Activated T-helper 17 cell treated with anti-CD3 and anti-CD28 coated beads, Interleukin-2, amount 50 U/mL, for 72 hours (primary cell): ENCODE data around the gene KLK15. TPM values are rescaled to one million over a fixed set of nuclear protein-coding genes. Genes with fewer than 3 reads are reported as not detected.
"Not testable (repeated sequence)": the region's sequence is repeated elsewhere in the genome, so short reads cannot be mapped to it uniquely, and the experiment has no call there.

Experiments used
- ATAC-seq: fragments of 150-1000 bp; cut with Tn5 transposase; replicated peaks from 2 replicates; pipeline ENCODE4 v1.10.0; 2021; ENCODE audit warnings: mild to moderate bottlenecking, moderate library complexity
- H3K27ac Mint-ChIP-seq: one replicate; pipeline ENCODE4 v1.8.0; 2022; ENCODE audit warnings: mixed read lengths
- H3K27me3 Mint-ChIP-seq: one replicate; pipeline ENCODE4 v1.8.0; 2022; ENCODE audit warnings: mixed read lengths
- H3K36me3 Mint-ChIP-seq: one replicate; pipeline ENCODE4 v1.8.0; 2022; ENCODE audit warnings: low read depth, mild to moderate bottlenecking, mixed read lengths
- H3K4me1 Mint-ChIP-seq: one replicate; pipeline ENCODE4 v1.8.0; 2022; ENCODE audit warnings: mixed read lengths
- H3K4me3 Mint-ChIP-seq: one replicate; pipeline ENCODE4 v1.8.0; 2022; ENCODE audit warnings: mild to moderate bottlenecking, mixed read lengths
- H3K9me3 Mint-ChIP-seq: one replicate; pipeline ENCODE4 v1.8.0; 2022; ENCODE audit warnings: mixed read lengths
- total RNA-seq, 2 donors: library from RNA; stranded (reverse); gene quantifications; one replicate each; pipeline ENCODE4 v1.2.3, GENCODE V29; 2022

Gene KLK15
- total RNA-seq, 2 donors from 2014 or later: not detected

- H3K9me3 Mint-ChIP-seq: no peaks in the 10 kb centered on the region
- H3K27me3 Mint-ChIP-seq: peaks cover 52% of the 10 kb centered on the region
- peaks cover 30% of the 10 kb centered on the region for H3K4me1 Mint-ChIP-seq
- peak overlapping the region; percentile 61 for H3K4me3 Mint-ChIP-seq
- H3K36me3 Mint-ChIP-seq: no peaks in the 10 kb centered on the region
- H3K27ac Mint-ChIP-seq: peak overlapping the region; percentile 62
- no peak for ATAC-seq
Observed at GRCh38 chr19:50820549-50821247, 12.7 kb downstream of the KLK15 start.

GRCh38 chr19:50820086-50820485 lies 13.3 kb downstream of the KLK15 start:
- Mint-ChIP-seq H3K27me3 (peaks cover 57% of the 10 kb centered on the region), H3K9me3 (no peaks in the 10 kb centered on the region), H3K4me1 (peaks cover 30% of the 10 kb centered on the region), H3K4me3 (peak overlapping the region; percentile 61), H3K27ac (peak overlapping the region; percentile 62), H3K36me3 (no peaks in the 10 kb centered on the region)
- no peak for ATAC-seq

- no peaks in the 10 kb centered on the region for H3K9me3 Mint-ChIP-seq
- H3K4me1 Mint-ChIP-seq: peaks cover 30% of the 10 kb centered on the region
- no peaks in the 10 kb centered on the region for H3K36me3 Mint-ChIP-seq
- H3K27me3 Mint-ChIP-seq: peaks cover 61% of the 10 kb centered on the region
- ATAC-seq: no peak
- H3K4me3 Mint-ChIP-seq: peak overlapping the region; percentile 61
- no peak overlapping the region for H3K27ac Mint-ChIP-seq
Observed at GRCh38 chr19:50819636-50820035, 13.7 kb downstream of the KLK15 start.

- Mint-ChIP-seq H3K27me3 (peaks cover 65% of the 10 kb centered on the region), H3K27ac (no peak overlapping the region), H3K36me3 (no peaks in the 10 kb centered on the region), H3K4me3 (peak overlapping the region; percentile 78), H3K4me1 (peaks cover 30% of the 10 kb centered on the region), H3K9me3 (no peaks in the 10 kb centered on the region)
- no peak for ATAC-seq
Observed at GRCh38 chr19:50818859-50819472, 14.4 kb downstream of the KLK15 start.

GRCh38 chr19:50817941-50818858 lies 15.2 kb downstream of the KLK15 start:
- peak; percentile 44 for ATAC-seq
- H3K27me3 Mint-ChIP-seq: peaks cover 64% of the 10 kb centered on the region

GRCh38 chr19:50815439-50815838 lies 17.9 kb downstream of the KLK15 start:
- Mint-ChIP-seq H3K36me3 (no peaks in the 10 kb centered on the region), H3K9me3 (no peaks in the 10 kb centered on the region), H3K4me3 (no peak overlapping the region), H3K27ac (no peak overlapping the region), H3K27me3 (peaks cover 45% of the 10 kb centered on the region), H3K4me1 (peaks cover 29% of the 10 kb centered on the region)
- no peak for ATAC-seq

More at GRCh38 chr19:50817941-50818858, 15.2 kb downstream of the KLK15 start:
- H3K9me3 Mint-ChIP-seq: no peaks in the 10 kb centered on the region
- H3K36me3 Mint-ChIP-seq: no peaks in the 10 kb centered on the region
- H3K4me3 Mint-ChIP-seq: peak overlapping the region; percentile 78
- H3K4me1 Mint-ChIP-seq: peaks cover 30% of the 10 kb centered on the region
- H3K27ac Mint-ChIP-seq: peak overlapping the region; percentile 79

- no peak overlapping the region for H3K27ac Mint-ChIP-seq
- H3K9me3 Mint-ChIP-seq: no peaks in the 10 kb centered on the region
- H3K27me3 Mint-ChIP-seq: peaks cover 41% of the 10 kb centered on the region
- peaks cover 26% of the 10 kb centered on the region for H3K4me1 Mint-ChIP-seq
- H3K4me3 Mint-ChIP-seq: no peak overlapping the region
- H3K36me3 Mint-ChIP-seq: no peaks in the 10 kb centered on the region
- no peak for ATAC-seq
Observed at GRCh38 chr19:50814883-50815282, 18.5 kb downstream of the KLK15 start.

- no peak overlapping the region for H3K27ac Mint-ChIP-seq
- H3K9me3 Mint-ChIP-seq: no peaks in the 10 kb centered on the region
- no peaks in the 10 kb centered on the region for H3K36me3 Mint-ChIP-seq
- no peak for ATAC-seq
- peaks cover 27% of the 10 kb centered on the region for H3K27me3 Mint-ChIP-seq
- peaks cover 18% of the 10 kb centered on the region for H3K4me1 Mint-ChIP-seq
- no peak overlapping the region for H3K4me3 Mint-ChIP-seq
Observed at GRCh38 chr19:50812474-50812873, 20.9 kb downstream of the KLK15 start.

- peaks cover 11% of the 10 kb centered on the region for H3K4me1 Mint-ChIP-seq
Observed at GRCh38 chr19:50811622-50812238, 21.6 kb downstream of the KLK15 start.

GRCh38 chr19:50808856-50809255 lies 24.5 kb downstream of the KLK15 start:
- H3K27ac Mint-ChIP-seq: no peak overlapping the region
- H3K27me3 Mint-ChIP-seq: peaks cover 9% of the 10 kb centered on the region
- no peaks in the 10 kb centered on the region for H3K9me3 Mint-ChIP-seq
- H3K4me1 Mint-ChIP-seq: peaks cover 12% of the 10 kb centered on the region
- peaks cover 12% of the 10 kb centered on the region for H3K36me3 Mint-ChIP-seq
- ATAC-seq: no peak
- no peak overlapping the region for H3K4me3 Mint-ChIP-seq

More at GRCh38 chr19:50811622-50812238, 21.6 kb downstream of the KLK15 start:
- not testable (repeated sequence) for H3K4me3 Mint-ChIP-seq, H3K36me3 Mint-ChIP-seq, H3K9me3 Mint-ChIP-seq, H3K27ac Mint-ChIP-seq, ATAC-seq
- peaks cover 27% of the 10 kb centered on the region for H3K27me3 Mint-ChIP-seq

- H3K27me3 Mint-ChIP-seq: no peaks in the 10 kb centered on the region
- peak overlapping the region; percentile 99 for H3K27ac Mint-ChIP-seq
- H3K4me3 Mint-ChIP-seq: peak overlapping the region; percentile 97
- H3K36me3 Mint-ChIP-seq: peaks cover 54% of the 10 kb centered on the region
- H3K9me3 Mint-ChIP-seq: no peaks in the 10 kb centered on the region
- peaks cover 7% of the 10 kb centered on the region for H3K4me1 Mint-ChIP-seq
- ATAC-seq: peak; percentile 99
Observed at GRCh38 chr19:50804420-50805272, 28.7 kb downstream of the KLK15 start.

- H3K4me3 Mint-ChIP-seq: peak overlapping the region; percentile 97
- H3K27ac Mint-ChIP-seq: peak overlapping the region; percentile 99
- no peaks in the 10 kb centered on the region for H3K27me3 Mint-ChIP-seq
- H3K36me3 Mint-ChIP-seq: peaks cover 61% of the 10 kb centered on the region
- ATAC-seq: peak; percentile 8
- H3K9me3 Mint-ChIP-seq: no peaks in the 10 kb centered on the region
- peaks cover 7% of the 10 kb centered on the region for H3K4me1 Mint-ChIP-seq
Observed at GRCh38 chr19:50803633-50804419, 29.5 kb downstream of the KLK15 start.

GRCh38 chr19:50801107-50801506 lies 32.3 kb downstream of the KLK15 start:
- peaks cover 4% of the 10 kb centered on the region for H3K4me1 Mint-ChIP-seq
- H3K9me3 Mint-ChIP-seq: no peaks in the 10 kb centered on the region
- ATAC-seq: no peak
- H3K4me3 Mint-ChIP-seq: no peak overlapping the region
- H3K36me3 Mint-ChIP-seq: peaks cover 79% of the 10 kb centered on the region
- no peaks in the 10 kb centered on the region for H3K27me3 Mint-ChIP-seq
- no peak overlapping the region for H3K27ac Mint-ChIP-seq
